Renal cortex interstitium (tissue), 11 donors: ENCODE results near the gene MARCKSL1. TPM values are rescaled to one million over a fixed set of nuclear protein-coding genes. Genes with fewer than 3 reads are reported as not detected.
A peak's percentile ranks its signal among the peaks of the same experiment; 100 is the strongest.
"Not testable (repeated sequence)": the region's sequence is repeated elsewhere in the genome, so short reads cannot be mapped to it uniquely, and the experiment has no call there.

Experiments
- DNase-seq, 11 donors: peaks; one replicate each; pipeline ENCODE4 v3.0.0-alpha.2; 2013; ENCODE audit warnings: low read depth in 9 of 11, low spot score in 4 of 11; ENCODE audit errors: extremely low read depth in 1 of 11
- polyA plus RNA-seq, 3 donors: library from polyadenylated mRNA; unstranded; fragments of 120-200 nt; gene quantifications; one replicate each; pipeline ENCODE4 v1.2.1, GENCODE V29; 2013; ENCODE audit not compliant: insufficient read length in 3 of 3

Gene MARCKSL1
- polyA plus RNA-seq, 3 donors: 402 to 500 (median 427) TPM

GRCh38 chr1:32307324-32307723 is 28.7 kb downstream of the MARCKSL1 start:
- DNase-seq: no peak

GRCh38 chr1:32305310-32305709 is 30.7 kb downstream of the MARCKSL1 start:
- DNase-seq: no peak

- no peak for DNase-seq
Observed at GRCh38 chr1:32303997-32304622, 31.9 kb downstream of the MARCKSL1 start.

DNA sequence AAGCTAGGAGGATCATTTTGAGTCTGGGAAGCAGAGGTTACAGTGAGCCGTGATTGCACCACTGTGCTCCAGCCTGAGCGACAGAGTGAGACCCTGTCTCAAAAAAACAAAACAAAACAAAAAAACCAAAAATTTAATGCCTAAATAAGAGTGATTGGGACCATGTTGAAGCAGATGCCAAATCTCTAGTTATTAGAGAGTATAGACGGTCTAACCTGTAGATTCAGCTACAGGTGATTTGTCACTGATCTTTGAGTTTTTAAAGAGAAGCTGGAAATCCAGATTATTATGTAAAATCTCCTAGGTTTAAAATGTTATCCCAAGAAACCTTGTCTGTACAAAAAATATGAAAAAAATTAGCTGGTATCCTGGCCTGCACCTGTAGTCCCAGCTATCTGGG is 32.7 kb downstream of the MARCKSL1 start:
- no peak for DNase-seq

- no peak for DNase-seq
Observed at GRCh38 chr1:32299327-32299726, 36.7 kb downstream of the MARCKSL1 start.

DNA sequence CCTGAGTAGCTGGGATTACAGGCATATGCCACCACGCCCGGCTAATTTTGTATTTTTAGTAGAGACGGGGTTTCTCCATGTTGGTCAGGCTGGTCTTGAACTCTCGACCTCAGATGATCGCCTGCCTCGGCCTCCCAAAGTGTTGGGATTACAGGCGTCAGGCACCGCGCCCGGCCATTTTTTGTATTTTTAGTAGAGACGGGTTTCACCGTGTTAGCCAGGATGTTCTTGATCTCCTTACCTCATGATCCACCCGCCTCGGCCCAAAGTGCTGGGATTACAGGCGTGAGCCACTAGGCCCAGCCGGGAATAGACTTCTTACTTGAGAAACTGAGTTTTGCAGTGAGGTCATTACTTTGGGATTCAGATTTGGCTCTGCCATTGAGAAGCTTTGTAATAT is 37.8 kb downstream of the MARCKSL1 start:
- not testable (repeated sequence) for DNase-seq

- DNase-seq: peak; percentile 72 to 93 (median 90)
Observed at GRCh38 chr1:32291708-32292538, 44.1 kb downstream of the MARCKSL1 start, which contains the start of gene HDAC1. TSS of gene HDAC1 (plus strand) at chr1:32292083. CDS start at chr1:32292170, 87 bp downstream.

- DNase-seq: no peak
Observed at GRCh38 chr1:32291145-32291707, 44.8 kb downstream of the MARCKSL1 start.

GRCh38 chr1:32289256-32289655 is 46.8 kb downstream of the MARCKSL1 start:
- DNase-seq: no peak

GRCh38 chr1:32286763-32287162 is 49.3 kb downstream of the MARCKSL1 start:
- no peak for DNase-seq

- DNase-seq: no peak
Observed at GRCh38 chr1:32285658-32286057, 50.4 kb downstream of the MARCKSL1 start.

DNA sequence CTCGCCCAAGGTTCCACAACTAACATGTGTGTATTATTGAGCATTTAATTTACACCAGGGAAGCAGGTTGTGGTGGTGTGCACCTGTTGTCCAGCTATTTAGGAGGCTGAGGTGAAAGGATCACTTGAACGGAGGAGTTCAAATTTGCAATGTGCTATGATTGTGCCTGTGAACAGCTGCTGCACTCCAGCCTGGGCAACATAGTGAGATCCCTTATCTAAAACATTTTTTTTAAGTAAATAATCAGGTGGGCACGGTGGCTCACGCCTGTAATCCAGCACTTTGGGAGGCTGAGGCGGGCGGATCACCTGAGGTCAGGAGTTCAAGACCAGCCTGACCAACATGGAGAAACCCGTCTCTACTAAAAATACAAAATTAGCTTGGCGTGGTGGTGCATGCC is 51.3 kb downstream of the MARCKSL1 start:
- not testable (repeated sequence) for DNase-seq

Other genes with a start within 250 kb of the MARCKSL1 start
- gene KPNA6, start 228.2 kb downstream of the MARCKSL1 start, polyA plus RNA-seq: 10 to 100 TPM; 32.7 to 35.7 (median 35.3) TPM
- gene TXLNA, start 156.6 kb downstream of the MARCKSL1 start, polyA plus RNA-seq: 10 to 100 TPM; 44.4 to 50.6 (median 45.5) TPM
- 10 to 100 TPM; 17.8 to 30.2 (median 27.4) TPM for gene CCDC28B, start 135.6 kb downstream of the MARCKSL1 start, polyA plus RNA-seq
- 10 to 100 TPM in 1 of 3 donors, 1 to 10 TPM in 2; 7.7 to 11.0 (median 8.1) TPM for gene IQCC, start 130.6 kb downstream of the MARCKSL1 start, polyA plus RNA-seq
- gene DCDC2B, start 127.1 kb downstream of the MARCKSL1 start, polyA plus RNA-seq: 1 to 10 TPM in 1 of 3 donors, under 1 TPM in 2; 0.75 to 2.6 (median 0.98) TPM
- gene TMEM234, start 113.9 kb downstream of the MARCKSL1 start, polyA plus RNA-seq: 10 to 100 TPM; 23.0 to 33.6 (median 27.4) TPM
- 100 to 1,000 TPM; 168 to 187 (median 181) TPM for gene EIF3I, start 113.8 kb downstream of the MARCKSL1 start, polyA plus RNA-seq
- 10 to 100 TPM in 2 of 3 donors, 1 to 10 TPM in 1; 6.5 to 13.3 (median 10.4) TPM for gene FAM167B, start 89.0 kb downstream of the MARCKSL1 start, polyA plus RNA-seq
- 1 to 10 TPM; 3.4 to 4.8 (median 3.8) TPM for gene LCK, start 85.0 kb downstream of the MARCKSL1 start, polyA plus RNA-seq
- gene HDAC1, start 44.1 kb downstream of the MARCKSL1 start, polyA plus RNA-seq: 100 to 1,000 TPM; 174 to 189 (median 181) TPM
- 10 to 100 TPM in 1 of 3 donors, 1 to 10 TPM in 2; 5.5 to 12.7 (median 5.9) TPM for gene FAM229A, start 26.3 kb upstream of the MARCKSL1 start, polyA plus RNA-seq
- 1 to 10 TPM; 3.6 to 8.8 (median 4.2) TPM for gene TSSK3, start 26.3 kb upstream of the MARCKSL1 start, polyA plus RNA-seq
- gene BSDC1, start 58.2 kb upstream of the MARCKSL1 start, polyA plus RNA-seq: 10 to 100 TPM; 57.6 to 65.3 (median 59.4) TPM
- gene ZBTB8B, start 128.8 kb upstream of the MARCKSL1 start, polyA plus RNA-seq: 1 to 10 TPM; 1.2 to 1.5 (median 1.3) TPM
- 10 to 100 TPM; 16.5 to 17.1 (median 16.9) TPM for gene ZBTB8A, start 203.2 kb upstream of the MARCKSL1 start, polyA plus RNA-seq